NCI-H1092 treated with DMSO at 0.1 percent for 48 hours (cell line): Measurements from ENCODE around the gene TBRG4.

Experiments used
- DNase-seq: peaks from one replicate; lab custom pipeline; 2025; lab: John Stamatoyannopoulos, UW

The TBRG4 gene

GRCh38 chr7:45143616-45144015 is 32.1 kb upstream of the TBRG4 start:
- no peak for DNase-seq

DNA sequence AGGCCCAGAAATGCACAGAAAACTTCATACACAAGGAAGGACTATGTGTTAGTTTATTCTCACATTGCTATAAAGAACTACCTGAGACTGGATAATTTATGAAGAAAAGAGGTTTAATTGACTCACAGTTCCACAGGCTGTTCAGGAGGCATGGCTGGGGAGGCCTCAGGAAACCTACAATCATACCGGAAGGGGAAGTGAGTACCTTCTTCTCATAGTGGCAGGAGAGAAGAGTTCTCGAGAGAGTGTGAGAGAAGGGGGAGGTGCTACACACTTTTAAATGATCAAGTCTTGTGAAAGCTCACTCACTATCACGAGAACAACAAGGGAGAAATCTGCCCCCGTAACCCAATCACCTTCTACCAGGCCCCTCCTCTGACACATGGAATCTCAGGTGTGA is 29.3 kb upstream of the TBRG4 start:
- DNase-seq, result no peak

GRCh38 chr7:45138433-45139267 is 27.2 kb upstream of the TBRG4 start:
- no peak for DNase-seq

GRCh38 chr7:45136106-45137060 is 24.9 kb upstream of the TBRG4 start:
- peak; percentile 70 for DNase-seq

GRCh38 chr7:45133877-45134276 is 22.4 kb upstream of the TBRG4 start:
- DNase-seq, result no peak

GRCh38 chr7:45133352-45133751 is 21.9 kb upstream of the TBRG4 start:
- no peak for DNase-seq

DNA sequence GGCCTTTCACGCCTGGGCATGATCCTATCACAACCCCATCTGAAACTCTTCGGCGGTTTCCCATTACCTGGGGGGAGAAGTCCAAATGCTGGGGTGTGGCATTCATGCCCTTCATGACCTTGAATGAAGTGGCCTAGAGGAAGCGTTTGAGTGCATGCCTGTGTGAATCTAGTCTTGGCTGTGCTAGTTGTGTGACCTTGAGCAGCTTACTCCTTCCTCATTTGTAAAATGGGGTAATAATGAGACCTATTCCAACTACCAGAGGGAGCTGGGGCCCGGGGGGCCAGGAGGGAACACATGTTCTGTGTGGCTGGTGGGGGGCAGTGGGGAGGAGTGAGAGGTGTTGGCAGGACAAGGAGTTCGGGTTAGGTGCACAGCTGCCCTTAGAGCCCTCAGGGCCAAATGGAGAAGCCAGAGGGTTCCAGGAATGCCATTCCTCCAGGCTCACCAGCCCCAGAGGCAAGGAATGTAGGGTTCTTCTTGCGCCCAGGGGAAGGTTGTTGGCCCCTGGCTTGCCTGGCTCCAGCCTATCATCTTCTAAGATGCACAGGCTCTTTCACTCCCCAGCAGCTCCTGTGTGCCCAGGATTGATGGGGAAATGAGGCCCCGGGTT is 21.3 kb upstream of the TBRG4 start:
- no peak for DNase-seq

- DNase-seq, result no peak
Measured at GRCh38 chr7:45131891-45132290, 20.4 kb upstream of the TBRG4 start.

GRCh38 chr7:45130910-45131309 is 19.4 kb upstream of the TBRG4 start:
- DNase-seq, result no peak

GRCh38 chr7:45129906-45130305 is 18.4 kb upstream of the TBRG4 start:
- no peak for DNase-seq

DNA sequence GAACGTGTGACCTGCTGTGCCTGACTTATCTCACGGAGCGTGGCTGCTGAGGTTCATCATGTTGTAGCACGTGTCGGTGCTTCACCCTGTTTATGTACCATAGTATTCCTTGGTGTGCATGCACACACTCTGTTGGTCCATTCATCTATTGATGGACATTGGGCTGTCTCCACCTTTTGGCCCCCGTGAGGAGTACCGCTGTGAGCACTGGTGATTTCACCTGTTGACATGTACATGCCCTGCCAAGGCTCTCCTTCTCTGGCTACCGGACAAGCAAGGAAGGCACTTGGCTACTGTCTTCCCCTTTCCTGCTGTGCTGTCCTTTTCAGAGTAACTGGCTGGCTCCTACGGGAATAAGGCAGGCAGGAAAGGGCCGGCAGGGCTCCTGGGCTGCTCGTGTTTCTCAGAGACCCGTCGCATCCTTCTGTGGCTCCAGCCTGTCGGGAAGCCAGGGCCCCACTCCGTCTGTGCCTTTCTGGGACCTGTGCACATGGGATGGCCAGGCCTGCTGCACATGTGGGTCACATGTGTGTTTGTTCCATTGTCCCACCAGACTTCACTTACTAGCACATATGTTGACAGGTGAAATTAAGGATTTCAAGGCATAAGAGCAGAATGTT is 17.8 kb upstream of the TBRG4 start:
- no peak for DNase-seq

GRCh38 chr7:45126920-45127319 is 15.4 kb upstream of the TBRG4 start:
- DNase-seq, result no peak

GRCh38 chr7:45126201-45126600 is 14.7 kb upstream of the TBRG4 start:
- DNase-seq, result no peak

- no peak for DNase-seq
Measured at GRCh38 chr7:45125193-45125904, 13.9 kb upstream of the TBRG4 start.

DNA sequence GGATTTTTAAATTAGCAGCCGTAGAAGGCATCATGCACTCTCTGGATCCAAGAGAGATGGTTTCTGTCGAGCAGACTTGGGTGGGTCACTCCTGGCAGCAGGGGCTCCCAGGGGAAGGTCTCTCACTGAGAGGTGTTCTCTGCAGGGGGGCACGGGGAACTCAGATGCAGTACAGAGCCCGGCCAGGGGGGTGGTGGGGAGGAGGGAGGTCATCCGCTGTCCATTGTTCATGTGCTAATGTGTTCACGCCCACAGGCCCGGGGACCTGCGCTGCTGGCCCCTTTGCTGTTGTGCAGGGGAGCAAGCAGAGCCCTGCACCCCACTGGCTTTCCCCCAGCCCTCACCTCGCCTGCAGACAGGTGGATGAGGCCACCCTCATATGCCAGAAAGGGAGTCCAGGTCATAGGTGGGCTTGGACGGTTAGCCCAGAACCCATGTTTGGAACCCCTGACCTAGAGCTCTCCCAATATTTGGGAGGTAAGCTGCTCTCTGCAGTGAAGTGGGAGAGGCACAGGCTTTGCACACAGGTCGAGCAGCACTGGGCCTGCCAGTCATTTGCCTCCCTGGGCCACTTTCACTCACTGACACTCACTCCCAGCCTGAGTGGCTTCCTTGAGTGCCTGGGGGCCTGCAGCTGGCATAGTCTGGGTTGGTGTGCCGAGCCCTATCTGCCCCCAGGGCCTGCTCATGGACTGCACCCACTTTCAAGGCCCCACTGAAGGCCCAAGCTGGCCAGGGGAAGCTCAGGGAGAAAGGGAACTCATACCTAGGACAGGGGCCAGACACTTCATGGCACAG is 12.6 kb upstream of the TBRG4 start:
- no peak for DNase-seq

GRCh38 chr7:45122975-45123860 is 11.7 kb upstream of the TBRG4 start:
- DNase-seq, result no peak

DNA sequence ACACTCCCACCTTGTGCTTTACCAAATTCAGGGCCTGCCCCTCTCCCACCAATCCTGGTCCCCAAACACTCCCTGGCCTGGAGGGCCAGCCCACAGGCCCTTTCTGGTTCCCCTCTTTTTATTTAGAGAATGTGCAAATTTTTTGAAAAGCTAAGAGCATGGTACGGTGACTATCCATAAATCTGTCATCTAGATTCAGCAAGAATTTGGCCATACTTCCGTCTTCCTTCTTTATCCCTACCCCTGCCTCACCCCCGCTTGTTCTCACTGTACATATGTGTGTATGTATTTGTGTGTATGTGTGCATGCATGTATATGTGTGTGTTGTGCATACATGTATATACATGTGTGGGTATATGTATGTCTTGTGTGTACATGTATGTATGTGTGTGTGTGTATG is 8.1 kb upstream of the TBRG4 start:
- DNase-seq, result no peak

GRCh38 chr7:45118889-45119331 is 7.4 kb upstream of the TBRG4 start:
- DNase-seq, result no peak

- no peak for DNase-seq
Measured at GRCh38 chr7:45118292-45118691, 6.8 kb upstream of the TBRG4 start.

GRCh38 chr7:45117582-45117981 is 6.1 kb upstream of the TBRG4 start:
- no peak for DNase-seq
